Stimulated activated CD8-positive, alpha-beta memory T cell treated with anti-CD3 and anti-CD28 coated beads, Interleukin-4, amount 100 ng/mL, for 1 hour (primary cell): ENCODE results near the gene PTPRG.
"Not testable (repeated sequence)": the region's sequence is repeated elsewhere in the genome, so short reads cannot be mapped to it uniquely, and the experiment has no call there.

Source experiments
- DNase-seq, 2 donors: peaks; one replicate each; pipeline ENCODE4 v3.0.0-alpha.2; 2020; ENCODE audit warnings: low read depth in 2 of 2, low spot score in 1 of 2

PTPRG gene

DNA sequence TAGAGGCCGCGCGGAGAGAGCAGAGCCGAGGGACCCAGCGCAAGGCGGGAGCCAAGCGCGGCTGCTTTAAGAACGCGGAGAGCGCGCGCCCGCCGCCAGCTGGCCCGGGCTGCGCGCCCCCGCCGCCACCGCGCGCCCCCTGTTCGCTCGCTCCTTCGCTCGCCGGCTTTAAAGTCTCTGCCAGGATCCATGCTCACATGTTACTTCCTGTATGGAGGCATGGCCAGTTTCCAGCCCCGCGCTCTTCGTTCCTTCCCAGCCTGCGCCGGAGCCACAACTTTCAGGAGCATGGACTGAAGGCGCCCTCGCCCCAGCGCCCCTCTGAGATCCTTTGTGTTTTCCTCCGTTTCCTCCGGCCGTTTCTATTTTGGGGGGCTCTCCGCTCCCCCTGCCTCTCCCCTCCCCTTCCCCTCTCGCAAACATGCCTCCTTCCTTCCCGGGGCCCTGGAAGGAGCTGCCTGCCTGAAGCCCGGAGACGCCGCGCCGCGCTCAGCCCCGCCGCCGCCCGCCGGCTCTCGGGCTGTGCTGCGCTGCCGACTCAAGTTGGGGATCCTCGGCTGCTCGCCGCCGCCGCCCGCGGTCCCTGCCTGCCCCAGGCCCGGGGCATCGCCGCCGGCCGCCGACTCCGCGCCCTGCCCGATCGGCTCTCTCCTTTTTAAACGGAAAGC is at the start of gene PTPRG:
PTPRG (plus strand) TSS at position 198 of the 668 bp plus-strand sequence. CDS start 717 bp downstream, outside the sequence.
- no peak for DNase-seq

DNA sequence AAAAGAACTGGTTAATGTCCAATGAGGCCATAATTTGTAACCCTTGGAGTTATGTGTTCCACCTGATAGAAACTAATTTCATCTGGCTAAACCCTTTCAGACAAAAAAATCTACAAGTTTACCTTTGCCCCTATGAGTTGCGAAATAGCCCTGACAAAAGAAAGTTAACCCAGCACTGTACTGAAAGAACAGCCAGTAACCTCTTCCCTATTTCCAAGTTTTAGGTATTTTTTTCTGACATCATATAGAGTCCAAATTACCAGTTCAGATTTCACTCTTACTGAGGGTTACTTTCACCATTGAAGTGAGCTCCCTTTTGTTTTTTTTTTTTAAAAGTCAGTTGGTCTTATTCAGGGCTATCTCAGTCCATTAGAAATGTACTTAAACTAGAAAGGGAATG is 42.8 kb upstream of the PTPRG start:
- no peak for DNase-seq

DNA sequence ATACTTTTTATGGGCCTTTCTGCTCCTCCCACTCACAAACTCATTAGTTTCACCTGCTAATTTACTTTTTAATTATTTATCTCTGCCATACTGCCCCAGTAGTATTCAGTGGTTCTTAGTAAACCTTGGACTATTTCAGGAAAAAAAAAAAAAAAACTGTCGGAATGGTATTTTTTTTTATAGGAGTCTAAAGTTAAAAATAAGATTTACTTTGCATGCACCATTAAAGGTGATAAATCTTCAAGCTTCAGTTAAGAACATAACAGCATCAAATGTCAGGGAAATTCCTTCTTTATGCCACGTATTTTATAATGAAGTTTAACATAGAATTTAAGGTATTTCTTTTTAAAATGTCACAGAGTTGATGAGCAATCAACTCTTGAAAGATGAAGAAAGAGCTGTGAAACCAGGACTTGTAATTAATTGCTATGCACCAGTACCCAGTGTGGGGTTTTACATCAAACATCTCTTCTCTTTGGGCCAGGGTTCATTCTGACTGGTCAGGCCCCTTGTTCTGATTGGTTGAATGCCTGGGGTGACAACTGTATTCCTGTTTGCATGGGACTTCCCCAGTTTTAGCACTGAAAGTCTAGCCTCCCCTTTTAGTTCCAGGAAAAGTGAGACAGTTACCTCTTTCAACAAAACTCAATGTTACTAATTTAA is 40.3 kb upstream of the PTPRG start:
- no peak for DNase-seq

DNA sequence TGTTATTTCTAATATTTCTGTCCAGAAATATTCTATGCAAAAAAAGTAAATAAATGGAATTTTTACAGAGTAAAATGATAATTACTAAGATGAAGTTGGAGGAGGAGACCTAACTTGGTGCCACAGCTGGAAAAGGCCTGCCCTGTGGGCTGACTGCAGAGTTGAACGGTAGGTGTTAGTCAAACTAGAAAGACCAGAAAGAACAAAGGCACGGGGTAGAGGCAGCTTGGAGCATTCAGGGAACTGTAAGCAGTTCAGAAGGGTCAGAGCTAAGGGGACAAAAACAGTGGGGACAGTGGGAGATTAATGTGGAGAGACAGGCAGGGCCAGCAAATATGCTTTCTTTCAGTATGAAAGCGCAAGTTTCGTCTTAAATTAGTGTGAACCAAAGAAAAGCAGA is 39.3 kb upstream of the PTPRG start:
- no peak for DNase-seq

DNA sequence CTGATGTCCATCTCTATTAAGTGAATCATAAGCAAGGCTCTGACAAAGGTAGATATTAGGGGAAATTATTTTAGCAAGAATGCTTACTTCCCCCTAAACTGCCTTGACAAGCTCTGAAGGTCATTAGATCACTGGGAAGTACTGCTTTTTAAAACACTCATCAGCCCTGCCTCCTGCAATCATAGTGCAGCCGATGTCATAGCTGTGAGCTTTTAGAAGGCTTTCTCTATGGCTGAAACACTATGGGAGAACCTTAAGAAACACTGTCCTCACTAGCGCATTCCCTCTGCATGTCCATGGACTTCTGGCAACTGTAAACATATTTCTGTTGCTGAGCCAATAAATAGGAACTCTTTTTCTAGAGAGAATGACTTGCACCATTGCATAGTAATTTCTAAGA is 38.7 kb upstream of the PTPRG start:
- no peak for DNase-seq

DNA sequence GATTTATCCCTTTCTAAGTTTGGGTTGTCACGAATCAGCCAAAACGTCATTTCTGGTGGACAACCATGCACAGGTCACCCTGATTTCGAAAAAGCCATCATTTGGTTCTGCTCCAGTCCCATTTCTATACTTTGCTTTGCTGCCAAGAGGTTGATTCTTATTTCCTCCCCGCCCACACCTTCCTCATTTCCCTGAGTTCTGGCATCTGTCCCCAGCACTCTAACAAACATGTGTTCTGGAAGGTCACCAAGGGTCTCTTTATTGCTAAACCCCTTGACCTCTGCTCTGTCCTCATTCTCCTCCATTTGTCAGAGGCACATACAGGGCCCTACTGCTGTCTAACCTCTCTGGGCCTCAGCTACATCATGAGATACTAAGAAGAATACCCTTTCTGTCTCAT is 36.4 kb upstream of the PTPRG start:
- no peak for DNase-seq

DNA sequence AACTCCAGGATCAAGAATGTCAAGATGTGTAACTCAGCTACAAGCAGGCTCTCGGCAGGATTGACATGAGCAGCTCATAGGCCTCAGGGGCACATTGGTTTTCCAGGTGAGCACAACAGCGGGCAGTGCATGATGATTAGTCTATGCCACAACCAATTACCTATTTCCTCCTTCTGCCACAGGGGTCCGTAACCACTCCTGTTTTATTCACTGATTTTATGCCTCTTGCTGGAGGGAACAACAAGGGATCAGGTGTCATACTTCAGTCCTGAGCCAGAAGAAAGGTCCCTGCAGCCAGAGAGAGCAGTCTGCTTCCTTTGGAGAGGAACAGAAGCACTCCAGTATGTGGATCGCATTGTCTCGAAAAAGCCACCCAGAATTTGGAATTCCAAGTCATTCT is 35.1 kb upstream of the PTPRG start:
- no peak for DNase-seq

DNA sequence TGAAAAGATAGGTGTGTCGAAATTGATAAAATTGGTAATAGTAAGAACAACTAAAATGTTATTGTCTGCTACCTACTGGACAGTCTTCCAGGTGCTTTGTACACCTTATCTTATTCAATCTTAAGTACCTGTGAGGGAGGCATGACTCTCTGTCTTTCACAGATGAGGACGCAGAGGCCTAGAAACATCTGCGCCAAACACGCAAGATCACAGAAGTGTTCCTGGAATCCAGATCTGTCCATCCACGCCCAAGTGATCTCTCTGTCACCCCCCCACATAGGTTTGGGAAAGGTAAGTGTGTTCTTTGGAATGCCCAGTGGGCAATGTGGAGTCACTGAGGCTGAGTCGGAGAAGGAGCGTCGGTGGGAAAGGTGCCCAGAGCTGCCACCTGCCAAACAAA is 34.4 kb upstream of the PTPRG start:
- DNase-seq = no peak

DNA sequence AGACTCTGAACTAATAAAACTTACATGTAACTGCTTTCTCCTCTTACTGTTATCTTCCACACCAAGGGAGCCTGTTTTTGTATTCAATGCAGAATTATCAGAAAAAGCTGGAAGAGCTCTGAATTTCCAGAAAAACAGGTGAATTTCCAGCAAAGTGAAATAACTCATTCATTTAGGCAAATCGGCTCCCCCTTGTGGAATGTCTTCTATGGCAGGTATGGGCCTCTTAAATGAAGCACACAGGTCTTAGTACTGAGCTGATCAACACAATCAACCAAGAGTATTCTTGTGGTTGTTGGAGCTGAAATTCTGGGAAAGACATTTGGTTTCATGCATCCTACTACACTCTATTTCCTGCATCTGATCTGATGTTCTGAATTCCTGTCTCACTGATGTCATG is 31.0 kb upstream of the PTPRG start:
- no peak for DNase-seq

DNA sequence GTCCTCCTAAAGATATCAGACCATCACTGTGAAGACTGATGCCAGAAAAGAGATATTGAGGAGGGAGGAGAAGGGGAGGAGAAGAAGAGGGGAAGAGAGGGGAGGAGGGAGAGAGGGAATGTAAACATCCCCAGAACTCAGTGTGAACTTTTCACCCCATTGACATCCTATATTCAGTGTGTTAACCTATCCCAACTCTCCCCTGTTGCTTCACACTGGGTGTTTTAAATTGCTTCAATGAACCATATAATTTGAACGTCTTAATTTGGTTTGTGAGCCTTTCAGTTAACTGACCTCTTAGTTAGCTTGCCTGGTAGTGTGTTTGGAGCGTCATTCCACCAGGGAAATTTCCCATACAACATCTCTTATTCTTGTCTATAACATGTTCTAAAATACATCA is 29.8 kb upstream of the PTPRG start:
- no peak for DNase-seq

DNA sequence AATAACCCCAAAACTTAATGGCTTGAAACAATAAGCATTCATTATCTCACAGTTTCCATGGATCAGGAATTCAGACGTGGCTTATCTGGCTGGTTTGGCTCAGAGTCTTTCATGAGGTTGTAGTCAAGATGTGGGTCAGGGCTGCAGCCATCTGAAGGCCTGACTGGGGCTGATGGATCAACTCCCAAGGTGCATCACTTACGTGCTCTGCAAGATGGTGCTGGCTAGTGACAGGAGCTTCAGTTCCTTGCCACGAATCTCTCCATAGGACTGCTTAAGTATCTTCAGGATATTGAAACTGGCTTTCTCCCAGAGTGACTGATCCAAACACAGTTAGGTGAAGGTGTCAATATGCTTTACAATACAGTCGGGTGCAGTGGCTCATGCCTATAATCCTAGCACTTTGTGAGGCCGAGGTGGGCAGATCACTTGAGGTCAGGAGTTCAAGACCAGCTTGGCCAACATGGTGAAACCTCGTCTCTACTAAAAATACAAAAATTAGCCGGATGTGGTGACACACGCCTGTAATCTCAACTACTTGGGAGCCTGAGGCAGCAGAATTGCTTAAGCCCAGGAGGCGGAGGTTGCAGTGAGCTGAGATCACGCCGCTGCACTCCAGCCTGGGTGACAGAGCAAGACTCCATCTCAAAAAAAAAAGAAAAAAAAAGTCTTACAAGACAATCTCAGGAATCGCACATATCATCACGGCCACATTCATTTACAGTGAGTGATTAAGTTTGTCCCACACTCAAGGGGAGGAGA is 28.5 kb upstream of the PTPRG start:
- DNase-seq = no peak

DNA sequence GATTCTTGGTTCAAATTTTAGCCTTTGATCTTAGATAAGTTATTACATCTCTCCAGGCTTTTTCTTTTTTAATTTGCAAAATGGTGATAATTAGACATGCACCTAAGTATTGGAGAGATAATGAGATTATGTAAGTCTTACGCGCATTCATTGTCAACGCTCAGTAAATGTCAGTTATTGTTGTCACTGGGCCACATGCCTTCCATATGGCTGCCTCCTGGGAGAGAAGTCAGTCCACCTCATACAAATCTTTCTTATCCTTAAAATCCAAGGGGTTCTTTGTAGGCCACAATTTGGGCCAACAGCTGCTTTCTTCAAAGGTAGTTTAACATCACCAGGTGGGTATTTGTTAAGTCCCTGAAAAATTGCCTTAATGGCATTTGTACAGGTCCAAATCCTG is 25.5 kb upstream of the PTPRG start:
- DNase-seq = no peak

DNA sequence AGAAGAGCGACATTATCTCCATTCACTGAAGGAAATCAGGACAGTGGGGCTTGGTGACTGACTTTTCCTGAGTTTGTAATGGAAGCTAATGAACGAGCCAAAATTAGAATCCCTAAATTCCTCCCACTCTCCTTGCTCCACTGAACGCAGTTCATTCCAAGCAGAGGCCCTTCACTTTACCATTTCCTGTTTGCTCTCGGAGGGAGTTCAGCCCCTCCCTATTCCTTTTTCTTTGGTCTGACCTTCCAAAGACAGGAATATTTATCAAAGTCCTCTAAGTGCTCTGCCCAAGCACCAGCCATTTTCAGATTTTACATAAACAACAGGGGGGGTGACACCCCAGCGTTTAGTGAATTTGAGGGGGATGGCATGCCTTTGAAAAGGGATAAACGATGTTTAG is 24.0 kb upstream of the PTPRG start:
- DNase-seq = no peak

DNA sequence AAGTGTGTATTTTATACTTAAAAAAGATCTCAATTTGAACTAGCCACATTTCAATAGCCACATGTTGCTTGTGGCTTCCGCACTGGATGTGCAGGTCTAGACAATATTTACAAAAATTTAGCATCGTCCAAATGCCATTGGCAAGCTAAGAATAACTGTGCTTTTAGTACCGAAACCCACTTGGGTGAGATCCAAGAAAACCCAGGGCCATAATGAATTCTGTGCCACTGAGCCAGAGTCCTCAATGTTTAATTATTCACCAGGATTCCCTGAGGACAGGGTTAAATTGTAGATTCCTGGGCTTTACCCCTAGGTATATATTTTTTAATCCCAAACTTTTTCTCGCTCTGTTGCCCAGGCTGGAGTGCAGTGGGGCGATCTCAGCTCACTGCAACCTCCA is 22.9 kb upstream of the PTPRG start:
- no peak for DNase-seq

DNA sequence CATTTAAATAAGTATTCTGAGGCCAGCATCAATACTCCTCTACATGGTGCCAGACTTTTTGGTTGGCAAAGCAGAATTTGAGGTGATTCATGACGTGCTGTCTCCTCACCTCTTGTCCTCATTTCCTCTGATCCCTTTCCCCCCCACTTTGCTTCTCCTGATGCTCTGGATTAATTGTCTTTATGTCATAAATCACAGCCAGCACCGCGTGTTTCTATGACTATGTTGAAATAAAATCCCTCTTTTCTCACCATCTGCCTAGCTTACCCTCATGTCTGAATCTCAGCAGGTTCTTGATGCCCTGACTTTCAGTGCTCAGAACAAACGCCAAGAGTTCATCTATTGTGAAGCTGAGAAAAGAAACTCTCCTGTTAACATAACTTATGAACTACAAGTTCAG is 19.7 kb upstream of the PTPRG start:
- DNase-seq = no peak

DNA sequence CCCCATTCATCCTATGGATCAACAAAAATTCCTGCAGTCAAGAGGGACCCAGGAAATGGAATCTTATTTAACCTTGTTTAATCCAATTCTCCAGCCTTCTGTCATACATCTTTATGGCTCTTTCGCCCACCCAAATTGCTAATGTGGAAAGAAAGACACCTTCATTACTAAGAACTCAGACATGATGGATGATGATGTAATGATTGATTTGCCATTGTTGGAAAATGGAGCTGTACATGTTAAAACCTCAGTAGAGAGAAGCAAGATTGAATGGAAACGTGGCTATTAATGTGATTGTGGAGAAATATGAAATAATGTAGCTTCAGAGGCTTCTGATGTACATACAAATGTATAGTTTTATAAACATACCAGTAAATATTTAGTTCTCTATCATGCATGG is 15.7 kb upstream of the PTPRG start:
- no peak for DNase-seq

DNA sequence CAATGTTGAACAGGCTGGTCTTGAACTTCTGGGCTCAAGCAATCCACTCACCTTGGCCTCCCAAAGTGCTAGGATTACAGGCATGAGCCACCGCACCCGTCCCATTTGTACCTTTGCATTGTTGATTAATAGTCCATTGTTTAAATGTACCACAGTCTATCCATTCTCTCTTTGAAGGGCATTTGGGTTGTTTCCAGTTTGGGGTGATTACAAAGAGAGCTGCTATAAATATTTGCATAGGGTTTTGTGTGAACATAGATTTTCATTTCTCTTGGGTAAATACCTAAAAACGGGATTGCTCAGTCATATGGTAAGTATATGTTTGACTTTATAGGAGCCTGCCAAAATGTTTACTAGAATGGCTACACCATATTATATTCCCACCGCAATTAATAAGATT is 13.7 kb upstream of the PTPRG start:
- DNase-seq = no peak

DNA sequence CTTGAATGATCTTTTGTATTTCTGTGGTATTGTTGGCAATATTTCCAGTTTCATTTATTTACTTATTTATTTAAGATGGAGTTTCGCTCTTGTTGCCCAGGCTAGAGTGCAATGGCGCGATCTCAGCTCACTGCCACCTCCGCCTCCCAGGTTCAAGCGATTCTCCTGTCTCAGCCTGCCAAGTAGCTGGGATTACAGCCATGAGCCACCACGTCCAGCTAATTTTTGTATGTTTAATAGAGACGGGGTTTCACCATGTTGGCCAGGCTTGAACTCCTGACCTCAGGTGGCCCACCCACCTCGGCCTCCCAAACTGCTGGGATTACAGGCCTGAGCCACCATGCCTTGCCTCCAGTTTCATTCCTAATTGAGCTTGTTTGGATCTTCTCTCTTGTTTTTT is 8.7 kb upstream of the PTPRG start:
- not testable (repeated sequence) for DNase-seq

DNA sequence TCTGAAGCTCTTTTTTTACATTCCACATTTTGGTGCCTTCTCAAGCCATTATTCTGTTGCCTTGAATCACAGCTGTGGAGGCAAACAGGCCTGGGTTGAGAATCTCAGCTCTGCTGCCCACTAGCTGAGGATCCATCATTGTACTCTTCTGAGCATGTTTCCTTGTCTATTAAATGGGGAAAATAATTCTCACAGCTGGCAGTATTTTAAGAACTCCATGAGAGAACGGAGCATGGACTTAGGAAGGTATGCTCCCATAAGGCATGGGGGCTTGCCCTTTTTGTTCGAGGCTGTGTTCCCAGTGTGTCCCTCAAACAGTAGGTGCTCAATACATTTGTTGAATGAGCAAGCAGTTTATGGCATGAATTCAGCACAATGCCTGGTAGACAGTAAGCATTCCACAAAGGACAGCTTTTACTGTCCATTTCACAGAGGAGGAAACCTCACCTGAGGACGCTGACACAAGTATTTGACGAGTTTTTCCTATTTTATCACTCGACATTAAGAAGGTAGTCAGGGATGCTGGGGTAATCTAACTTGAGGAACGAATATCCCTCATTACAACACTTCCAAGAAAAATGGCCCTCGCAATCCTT is 2.1 kb upstream of the PTPRG start:
- DNase-seq = no peak

DNA sequence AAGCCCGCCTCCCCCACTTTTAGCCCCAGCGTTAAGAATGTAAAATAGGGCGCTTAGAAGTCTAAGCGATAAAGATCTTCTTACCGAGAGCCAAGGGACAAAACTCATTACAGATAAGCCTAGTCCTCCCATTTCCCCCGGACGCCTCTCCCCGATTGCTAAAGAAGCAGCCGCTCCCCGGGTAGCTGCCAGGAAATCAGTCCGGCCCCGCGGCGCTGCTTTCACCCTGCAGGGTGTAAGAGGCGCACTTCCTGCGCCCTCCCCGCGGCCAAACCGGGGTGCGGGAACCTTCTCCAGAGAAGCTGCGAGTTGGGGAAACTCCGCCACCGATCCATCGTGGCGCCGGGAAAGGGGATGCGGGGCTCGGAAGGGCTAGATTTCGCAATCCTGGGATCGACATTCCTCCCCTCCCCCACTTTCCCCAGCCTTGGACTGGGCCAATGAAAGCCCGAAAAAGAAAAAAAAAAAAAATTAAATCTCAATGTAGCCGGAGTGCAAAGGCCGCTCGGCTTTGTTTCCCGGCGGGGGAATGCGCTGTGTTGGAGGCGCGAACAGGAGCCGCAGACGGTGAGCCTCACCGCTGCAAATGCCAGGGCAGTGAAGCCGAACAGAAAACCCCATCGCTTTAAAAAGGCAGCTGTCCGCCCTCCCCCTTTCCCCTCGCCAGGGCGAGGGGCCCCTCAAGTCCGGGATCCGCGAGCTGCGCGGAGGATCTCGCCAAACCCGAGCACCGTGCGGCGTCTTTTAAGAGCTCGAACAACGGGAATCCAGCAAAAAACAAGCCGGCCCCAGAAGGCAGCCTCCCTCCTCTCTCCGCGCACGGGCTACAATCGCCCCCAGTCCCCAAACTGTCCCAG is 626 bp upstream of the PTPRG start:
- DNase-seq = no peak

DNA sequence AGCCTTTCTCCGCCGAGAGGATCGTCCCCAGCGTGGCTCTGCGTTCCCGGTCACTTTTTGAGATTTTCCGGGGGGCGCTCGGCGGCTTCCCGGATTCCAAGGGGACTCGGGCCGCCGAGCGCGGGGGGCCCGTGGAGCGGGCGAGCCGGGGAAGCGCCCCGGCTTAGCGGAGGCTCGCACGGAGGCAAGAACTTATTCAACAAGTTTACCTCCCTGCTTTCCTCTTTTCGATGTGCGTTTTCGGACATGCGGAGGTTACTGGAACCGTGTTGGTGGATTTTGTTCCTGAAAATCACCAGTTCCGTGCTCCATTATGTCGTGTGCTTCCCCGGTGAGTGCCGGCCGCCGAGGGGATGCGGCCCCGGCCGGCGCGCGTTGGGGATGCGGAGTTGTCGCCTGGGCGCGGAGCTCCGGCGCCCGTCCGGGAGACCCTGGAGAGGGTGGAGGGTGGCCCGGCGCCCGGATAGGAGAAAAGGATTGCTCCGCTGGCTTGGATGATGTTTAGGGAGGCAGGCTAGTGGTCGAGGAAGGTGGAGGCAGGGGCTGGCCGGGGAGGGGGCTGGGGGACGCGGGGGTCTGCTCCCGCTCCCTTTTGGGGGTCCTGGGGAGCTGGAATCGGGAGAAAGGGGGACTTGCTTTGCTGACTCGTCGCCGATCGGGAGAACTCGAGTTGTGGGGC is 810 bp downstream of the PTPRG start:
- DNase-seq = no peak
